GF-D8 (cell line): ENCODE data around the gene RETREG3.

Experiments used
- DNase-seq: peaks from one replicate; lab custom pipeline; 2025; lab: John Stamatoyannopoulos, UW

Gene RETREG3

GRCh38 chr17:42531455-42532354, 77.5 kb downstream of the RETREG3 start:
- DNase-seq: peak; percentile 41

- DNase-seq: no peak
Measured at GRCh38 chr17:42530952-42531454, 78.2 kb downstream of the RETREG3 start.
